Activated T-helper 1 cell treated with Interleukin-2 at 50 U/mL for 16 hours (primary cell): ENCODE measurements around the gene CES3.
"Not testable (repeated sequence)": the region's sequence is repeated elsewhere in the genome, so short reads cannot be mapped to it uniquely, and the experiment has no call there.

ENCODE experiments used
- DNase-seq: peaks from one replicate; pipeline ENCODE4 v3.0.0-alpha.2; 2020; ENCODE audit warnings: low read depth

CES3 gene

GRCh38 chr16:66926961-66927436 is 34.1 kb upstream of the CES3 start:
- DNase-seq: no peak

- no peak for DNase-seq
Observed at GRCh38 chr16:66927918-66928649, 33.0 kb upstream of the CES3 start.

GRCh38 chr16:66928702-66929388 is 32.2 kb upstream of the CES3 start:
- no peak for DNase-seq

GRCh38 chr16:66930189-66930588 is 30.9 kb upstream of the CES3 start:
- DNase-seq: no peak

- DNase-seq: no peak
Observed at GRCh38 chr16:66931665-66932064, 29.4 kb upstream of the CES3 start.

GRCh38 chr16:66932076-66932475 is 29.0 kb upstream of the CES3 start:
- no peak for DNase-seq

- no peak for DNase-seq
Observed at GRCh38 chr16:66933776-66934137, 27.3 kb upstream of the CES3 start.

- DNase-seq: peak; percentile 82
Observed at GRCh38 chr16:66934138-66934838, 26.8 kb upstream of the CES3 start, which contains the start of gene CIAO2B. TSS of gene CIAO2B (minus strand) at chr16:66934402. CDS start at chr16:66934364, 38 bp downstream.

GRCh38 chr16:66934839-66935313 is 26.2 kb upstream of the CES3 start:
- DNase-seq: not testable (repeated sequence)

GRCh38 chr16:66935314-66936011 is 25.6 kb upstream of the CES3 start, which contains the start of gene CES2:
TSS of gene CES2 (plus strand) at chr16:66935516. CDS start at chr16:66935636, 120 bp downstream.
- DNase-seq: no peak

- DNase-seq: no peak
Observed at GRCh38 chr16:66936462-66936861, 24.6 kb upstream of the CES3 start.

GRCh38 chr16:66936889-66937554 is 24.0 kb upstream of the CES3 start:
- no peak for DNase-seq

GRCh38 chr16:66937725-66938337 is 23.2 kb upstream of the CES3 start:
- no peak for DNase-seq

GRCh38 chr16:66939366-66939765 is 21.7 kb upstream of the CES3 start:
- no peak for DNase-seq

GRCh38 chr16:66940236-66940635 is 20.8 kb upstream of the CES3 start:
- no peak for DNase-seq

- no peak for DNase-seq
Observed at GRCh38 chr16:66942981-66943380, 18.1 kb upstream of the CES3 start.

- DNase-seq: no peak
Observed at GRCh38 chr16:66943426-66944053, 17.5 kb upstream of the CES3 start.

- no peak for DNase-seq
Observed at GRCh38 chr16:66944054-66944441, 17.0 kb upstream of the CES3 start.

GRCh38 chr16:66944971-66945370 is 16.1 kb upstream of the CES3 start:
- DNase-seq: not testable (repeated sequence)

GRCh38 chr16:66945939-66946338 is 15.1 kb upstream of the CES3 start:
- DNase-seq: no peak
